HG03060 (cell line): ENCODE measurements around the gene ZMYND10.

Experiments used
- ATAC-seq: cut with Tn5 transposase; IDR thresholded peaks from one replicate; pipeline ENCODE4 v1.9.1; 2021; ENCODE audit warnings: low read depth, moderate number of reproducible peaks; ENCODE audit not compliant: unreplicated experiment

The ZMYND10 gene

DNA sequence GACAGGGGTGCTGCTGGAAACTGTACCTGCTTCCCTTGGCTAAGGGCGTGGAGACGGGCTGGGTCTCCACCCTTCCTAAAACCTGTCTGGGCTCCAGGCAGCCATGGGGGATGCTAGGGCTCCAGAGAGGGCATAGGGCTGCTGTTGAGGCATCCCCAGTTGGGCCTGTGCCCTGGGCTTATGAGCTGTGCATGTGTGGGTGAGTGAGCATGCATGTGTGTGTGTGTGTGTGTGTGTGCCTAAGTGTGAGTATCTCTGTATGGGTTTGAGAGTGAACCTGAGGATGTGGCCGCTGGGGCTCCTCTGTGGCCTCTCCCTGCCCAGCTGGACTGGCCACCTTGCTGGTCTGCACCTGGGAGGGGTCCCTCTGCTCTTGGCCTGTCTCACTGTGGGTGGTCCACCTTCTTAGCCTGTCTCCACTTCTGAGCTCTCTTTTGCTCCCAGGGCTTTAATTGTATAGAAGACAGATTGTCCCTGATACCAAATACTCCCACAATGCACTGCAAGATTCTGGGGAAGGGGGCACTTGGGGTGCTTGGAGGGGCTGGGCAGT lies 25.7 kb upstream of the ZMYND10 start:
- no peak for ATAC-seq

DNA sequence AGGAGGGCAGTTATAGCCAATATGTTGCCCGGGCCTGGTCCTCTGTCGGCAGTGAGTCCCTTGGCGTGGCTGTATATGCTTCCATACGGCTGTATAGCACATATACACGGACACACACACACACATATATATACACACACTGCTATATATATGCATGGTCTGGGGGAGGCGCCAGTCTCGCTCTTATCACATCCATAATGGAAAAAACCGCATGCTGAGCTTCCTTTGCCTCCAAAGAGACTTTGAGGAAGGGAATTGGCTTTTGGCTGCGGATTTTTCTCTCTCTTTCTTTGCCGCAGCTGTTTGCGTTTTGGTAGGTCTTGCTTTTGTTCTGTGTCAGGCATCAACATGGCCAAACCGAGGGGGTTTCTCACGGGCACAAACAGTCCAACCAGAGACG lies 25.1 kb upstream of the ZMYND10 start:
- ATAC-seq: no peak

- ATAC-seq: no peak
Measured at GRCh38 chr3:50369012-50369670, 23.6 kb upstream of the ZMYND10 start.

DNA sequence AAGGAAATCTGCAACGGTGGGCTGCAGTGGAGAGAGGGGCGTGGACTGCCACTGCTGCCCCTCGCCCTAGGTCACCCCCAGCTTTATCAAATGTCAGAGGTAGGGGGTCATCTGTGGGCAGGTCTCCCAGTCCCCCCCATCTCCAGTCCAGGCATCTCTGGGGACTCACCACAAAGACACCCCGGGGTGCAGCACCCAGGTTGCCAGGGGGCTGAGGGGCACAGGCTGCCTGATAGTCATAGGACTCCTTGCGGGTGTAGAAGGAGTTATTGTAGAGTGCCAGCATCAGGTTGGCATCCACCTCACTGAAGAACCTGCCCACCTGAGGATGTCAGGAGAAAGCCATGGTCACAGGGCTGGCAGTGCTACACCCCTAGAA lies 20.3 kb upstream of the ZMYND10 start:
- ATAC-seq: no peak

- peak; percentile 74 for ATAC-seq
Measured at GRCh38 chr3:50365080-50365841, 19.7 kb upstream of the ZMYND10 start.

DNA sequence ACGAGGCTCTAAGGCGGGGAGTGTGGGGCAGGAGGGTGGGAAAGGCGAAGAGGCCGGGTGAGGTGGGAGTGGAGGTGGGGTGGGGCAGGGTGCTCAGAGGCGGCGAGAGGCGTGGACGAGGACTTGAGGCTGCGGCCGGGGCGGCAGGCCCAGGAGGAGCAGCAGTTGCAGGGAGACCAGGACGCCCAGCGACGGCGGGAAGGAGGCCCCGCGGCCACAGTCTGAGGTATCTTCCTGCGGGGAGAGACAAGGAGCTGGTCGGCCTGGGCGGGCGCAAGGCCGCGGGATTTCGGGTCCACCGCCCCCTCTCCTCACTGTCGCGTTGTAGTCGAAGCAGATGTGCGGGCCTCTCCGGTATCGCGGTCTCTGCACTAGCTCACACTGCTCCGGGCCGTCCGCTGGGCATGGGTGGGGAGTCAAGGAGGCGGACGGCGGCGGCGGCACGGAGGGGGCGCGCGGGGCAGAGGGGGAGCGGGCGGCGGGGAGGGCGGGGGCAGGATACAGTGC lies 19.1 kb upstream of the ZMYND10 start:
- no peak for ATAC-seq

DNA sequence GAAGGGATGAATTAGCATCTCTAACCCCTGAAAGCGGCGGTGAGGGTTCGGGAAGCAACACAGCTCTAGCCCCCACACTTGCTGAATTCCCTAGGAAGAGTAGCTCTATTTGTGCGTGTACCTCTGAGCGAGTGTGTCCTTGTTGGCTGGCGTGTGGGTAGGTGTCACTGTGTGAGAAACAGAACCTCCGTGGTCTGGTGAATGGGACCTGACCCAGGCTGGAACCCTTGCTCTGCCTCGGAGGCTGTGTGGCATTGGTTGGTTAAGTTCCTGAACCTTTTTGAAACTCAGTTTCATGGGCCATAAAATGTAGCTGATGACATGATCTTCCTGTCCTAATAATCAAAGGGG lies 14.2 kb upstream of the ZMYND10 start:
- ATAC-seq: no peak

GRCh38 chr3:50358911-50359759 lies 13.6 kb upstream of the ZMYND10 start, which contains the start of gene TMEM115:
Gene TMEM115 (minus strand): TSS chr3:50359521. CDS start chr3:50359063, 458 bp downstream.
- peak; percentile 95 for ATAC-seq

DNA sequence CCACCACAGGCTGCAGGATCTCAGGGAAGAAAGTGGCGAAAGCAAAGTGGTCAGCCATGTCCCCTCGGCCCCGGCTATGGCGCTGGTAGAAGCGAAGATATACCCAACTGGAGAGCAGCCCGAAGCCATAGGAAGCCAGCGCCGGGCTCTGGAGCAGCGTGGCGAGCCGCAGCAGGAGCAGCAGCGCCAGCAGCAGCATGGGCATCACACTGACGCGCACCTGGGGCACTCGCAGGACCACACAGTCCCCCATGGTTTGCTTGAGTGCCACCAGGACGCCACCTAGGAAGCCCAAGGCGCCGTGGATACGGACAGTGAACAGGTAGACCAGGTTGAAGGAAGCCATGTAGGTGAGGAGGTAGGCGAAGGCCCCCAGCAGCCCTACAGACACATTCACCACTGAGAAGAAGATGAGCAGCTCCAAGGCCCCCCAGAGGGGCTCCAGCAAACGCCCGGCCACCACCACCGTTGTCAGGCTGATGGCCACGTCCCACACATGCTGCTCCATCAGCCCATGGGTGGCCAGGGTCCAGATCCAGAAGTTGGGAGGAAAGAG lies 12.9 kb upstream of the ZMYND10 start:
- no peak for ATAC-seq

DNA sequence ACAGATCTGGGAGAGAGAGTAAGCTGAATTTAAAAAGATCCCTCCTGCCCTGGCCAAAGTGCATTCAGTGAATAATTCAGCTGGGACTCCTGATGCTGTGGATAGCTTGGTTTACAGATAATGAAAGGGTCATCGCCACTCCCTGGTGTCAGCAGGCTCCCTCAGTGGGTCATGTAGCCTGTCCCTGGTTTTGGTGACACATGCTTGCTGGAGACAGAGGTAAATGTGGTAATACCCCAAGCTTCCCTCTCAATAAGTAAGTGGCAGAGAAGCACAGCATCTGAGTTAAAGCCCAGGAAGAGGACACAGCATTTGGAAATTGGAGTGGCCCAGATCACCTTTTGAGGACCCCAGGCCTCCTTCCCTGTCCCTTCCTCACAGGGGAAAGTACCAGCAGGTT lies 11.9 kb upstream of the ZMYND10 start:
- no peak for ATAC-seq

- no peak for ATAC-seq
Measured at GRCh38 chr3:50356553-50356952, 11.0 kb upstream of the ZMYND10 start.

- ATAC-seq: no peak
Measured at GRCh38 chr3:50355829-50356552, 10.5 kb upstream of the ZMYND10 start.

GRCh38 chr3:50354850-50355249 lies 9.3 kb upstream of the ZMYND10 start:
- ATAC-seq: no peak

DNA sequence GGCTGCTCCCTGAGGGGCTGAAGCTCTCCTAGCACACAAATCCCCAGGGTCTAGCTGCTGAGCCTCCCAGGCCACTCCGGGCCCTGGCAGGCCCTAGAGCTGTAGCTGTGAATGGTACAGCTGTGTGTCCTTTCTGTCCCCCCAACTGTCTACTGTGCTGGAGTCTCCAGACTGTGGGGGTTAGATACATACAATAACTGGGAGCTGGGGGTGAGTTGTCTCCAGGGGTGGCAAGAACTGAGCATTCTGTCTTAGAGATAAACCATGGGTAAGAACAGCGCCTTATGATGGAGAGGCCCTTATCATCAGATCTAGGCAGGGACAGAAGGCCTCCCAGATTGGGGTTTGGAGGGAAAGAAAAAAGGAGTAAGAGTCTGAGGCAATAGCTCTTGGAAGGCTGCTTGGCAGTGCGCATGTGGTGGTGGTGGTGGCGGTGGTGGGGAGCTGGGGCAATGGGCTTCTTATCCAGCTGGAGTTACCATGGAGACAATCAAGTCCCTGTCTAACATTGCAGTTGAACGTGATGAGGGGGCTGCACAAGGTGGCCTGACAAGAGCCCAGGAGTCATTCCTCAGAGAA lies 8.7 kb upstream of the ZMYND10 start:
- no peak for ATAC-seq

GRCh38 chr3:50353245-50354004 lies 7.9 kb upstream of the ZMYND10 start:
- no peak for ATAC-seq

GRCh38 chr3:50352781-50353180 lies 7.2 kb upstream of the ZMYND10 start:
- ATAC-seq: no peak

DNA sequence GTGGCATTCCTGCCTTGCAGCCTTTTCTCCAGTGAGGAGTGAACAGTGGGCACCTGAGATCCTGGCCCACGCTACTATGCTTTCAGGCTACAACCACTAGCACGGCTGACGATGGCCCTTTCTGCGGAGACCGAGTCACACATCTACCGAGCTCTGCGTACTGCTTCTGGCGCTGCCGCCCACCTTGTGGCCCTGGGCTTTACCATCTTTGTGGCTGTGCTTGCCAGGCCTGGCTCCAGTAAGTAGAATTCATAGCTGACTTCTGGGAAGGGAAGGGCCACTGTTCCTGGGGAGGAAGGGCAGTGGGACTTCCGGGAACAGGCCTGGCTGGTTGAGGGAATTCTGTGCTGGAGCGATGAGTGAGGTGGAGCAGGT lies 5.8 kb upstream of the ZMYND10 start:
- ATAC-seq: no peak

- ATAC-seq: peak; percentile 79
Measured at GRCh38 chr3:50350527-50351322, 5.2 kb upstream of the ZMYND10 start, which contains the start of the genes CYB561D2 and NPRL2. Gene CYB561D2 (plus strand): TSS chr3:50350862. CDS start chr3:50351434, 572 bp downstream. Gene NPRL2 (minus strand): TSS chr3:50350775. CDS start chr3:50350652, 123 bp downstream.
